ENCODE results near the gene SBK2.

The SBK2 gene

DNA sequence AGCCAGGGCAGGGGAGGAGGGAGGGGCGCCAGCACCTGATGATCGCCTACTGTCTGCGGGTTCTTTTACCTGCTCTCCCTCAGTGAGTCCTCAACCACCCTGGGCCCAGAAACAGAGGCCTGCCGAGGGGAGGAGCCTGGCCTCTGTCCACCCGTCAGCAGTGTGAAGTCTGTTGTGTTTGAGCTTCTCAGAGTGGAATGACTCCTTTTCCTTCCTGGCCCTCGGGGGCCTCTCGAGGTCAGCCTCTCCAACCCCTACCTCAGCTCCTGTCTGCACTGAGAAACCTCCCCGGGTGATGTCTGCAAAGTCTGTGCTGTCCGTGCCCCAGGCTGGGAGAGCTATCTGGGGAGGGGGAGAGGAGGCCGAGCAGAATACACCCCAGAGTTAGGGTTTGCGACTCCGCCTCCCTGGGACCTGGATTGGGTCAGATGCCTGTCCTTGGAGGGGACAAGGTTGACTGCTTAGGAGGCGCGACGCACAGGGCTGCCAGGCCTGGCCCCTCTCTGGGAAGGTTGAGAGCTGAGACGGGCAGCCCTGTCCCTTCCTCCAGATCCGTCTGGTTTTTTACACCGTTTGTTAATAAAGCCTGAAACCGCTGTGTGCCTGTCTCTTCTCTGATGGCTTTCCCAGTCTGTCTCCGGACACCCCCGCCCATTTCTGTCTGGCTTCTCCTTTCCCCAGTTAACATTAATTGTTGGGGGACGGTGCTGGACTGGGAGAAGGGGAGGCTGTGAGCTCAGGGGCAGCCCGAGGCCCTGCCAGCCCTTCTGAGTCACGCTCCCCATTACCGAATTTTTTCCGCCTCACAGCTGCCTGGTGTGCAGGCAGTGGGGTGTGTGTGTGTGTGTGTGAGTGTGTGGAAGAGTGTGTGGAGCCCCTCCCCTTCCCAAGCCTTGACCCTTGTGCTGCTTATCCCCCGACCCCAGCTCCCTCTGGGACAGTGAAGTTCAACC, 49.7 kb downstream of the SBK2 start:
- no peak for DNase-seq (ENCODE audit: low spot score)

DNA sequence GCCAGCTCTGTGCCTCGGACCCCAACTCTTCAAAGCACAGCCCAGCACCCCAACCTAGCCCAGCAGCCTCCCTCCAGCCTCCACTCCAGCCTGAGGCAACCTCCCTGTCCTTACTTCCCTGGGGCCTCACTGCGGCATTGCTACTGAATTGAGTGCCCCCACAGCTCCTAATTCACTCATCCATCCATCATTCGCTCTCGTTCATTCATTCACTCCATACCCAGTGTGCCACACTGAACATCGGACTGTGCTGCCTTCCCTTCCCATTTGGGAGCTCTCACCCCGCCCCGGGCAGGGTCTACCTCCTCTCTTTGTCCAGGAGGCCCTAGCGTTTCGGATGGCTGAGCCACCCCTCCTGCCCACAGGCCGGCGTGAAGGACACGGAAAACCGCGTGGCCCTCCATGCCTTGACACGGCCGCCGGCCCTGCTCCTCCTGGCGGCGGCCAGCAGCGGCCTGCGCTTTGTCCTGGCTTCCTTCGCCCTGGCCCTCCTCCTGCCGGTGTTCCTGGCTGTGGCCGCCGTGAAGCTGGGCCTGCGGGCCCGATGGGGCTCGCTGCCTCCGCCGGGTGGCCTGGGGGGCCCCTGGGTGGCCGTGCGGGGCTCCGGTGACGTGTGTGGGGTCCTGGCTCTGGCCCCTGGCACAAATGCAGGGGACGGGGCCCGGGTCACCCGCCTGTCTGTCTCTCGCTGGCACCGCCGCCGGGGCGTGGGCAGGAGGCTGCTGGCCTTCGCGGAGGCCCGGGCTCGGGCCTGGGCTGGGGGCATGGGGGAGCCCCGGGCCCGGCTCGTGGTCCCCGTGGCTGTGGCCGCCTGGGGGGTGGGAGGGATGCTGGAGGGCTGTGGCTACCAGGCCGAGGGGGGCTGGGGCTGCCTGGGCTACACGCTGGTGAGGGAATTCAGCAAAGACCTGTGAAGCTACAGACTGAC, 50.6 kb downstream of the SBK2 start:
- no peak for DNase-seq (ENCODE audit: low spot score)

DNA sequence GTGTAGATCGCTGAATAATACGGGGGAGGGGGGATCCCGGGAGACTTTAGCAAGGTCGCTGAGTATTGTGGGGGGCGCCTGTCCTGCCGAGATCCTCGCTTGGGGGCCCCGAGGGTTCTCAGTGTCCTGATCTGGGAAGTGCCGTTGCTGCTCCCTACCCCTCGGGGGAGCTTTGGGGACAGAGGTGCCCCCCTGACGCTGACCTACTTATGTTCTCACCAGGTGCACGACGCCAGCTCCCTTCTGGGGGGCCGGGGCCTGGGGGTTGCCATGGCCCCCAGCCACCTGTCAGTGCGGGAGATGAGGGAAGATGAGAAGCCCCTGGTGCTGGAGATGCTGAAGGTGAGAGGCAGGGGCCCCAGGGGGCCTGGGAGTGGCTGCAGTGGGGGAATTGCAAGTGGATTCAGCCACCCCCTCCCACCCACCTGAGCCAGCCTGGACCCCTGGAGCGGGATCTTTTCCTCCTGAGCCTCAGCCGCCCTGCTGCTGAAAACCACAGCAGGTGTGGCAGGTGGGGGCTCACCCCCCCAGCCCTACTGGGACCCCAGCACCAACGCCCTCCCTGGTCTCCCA, 51.4 kb downstream of the SBK2 start:
- DNase-seq (ENCODE audit: low spot score) = no peak

DNA sequence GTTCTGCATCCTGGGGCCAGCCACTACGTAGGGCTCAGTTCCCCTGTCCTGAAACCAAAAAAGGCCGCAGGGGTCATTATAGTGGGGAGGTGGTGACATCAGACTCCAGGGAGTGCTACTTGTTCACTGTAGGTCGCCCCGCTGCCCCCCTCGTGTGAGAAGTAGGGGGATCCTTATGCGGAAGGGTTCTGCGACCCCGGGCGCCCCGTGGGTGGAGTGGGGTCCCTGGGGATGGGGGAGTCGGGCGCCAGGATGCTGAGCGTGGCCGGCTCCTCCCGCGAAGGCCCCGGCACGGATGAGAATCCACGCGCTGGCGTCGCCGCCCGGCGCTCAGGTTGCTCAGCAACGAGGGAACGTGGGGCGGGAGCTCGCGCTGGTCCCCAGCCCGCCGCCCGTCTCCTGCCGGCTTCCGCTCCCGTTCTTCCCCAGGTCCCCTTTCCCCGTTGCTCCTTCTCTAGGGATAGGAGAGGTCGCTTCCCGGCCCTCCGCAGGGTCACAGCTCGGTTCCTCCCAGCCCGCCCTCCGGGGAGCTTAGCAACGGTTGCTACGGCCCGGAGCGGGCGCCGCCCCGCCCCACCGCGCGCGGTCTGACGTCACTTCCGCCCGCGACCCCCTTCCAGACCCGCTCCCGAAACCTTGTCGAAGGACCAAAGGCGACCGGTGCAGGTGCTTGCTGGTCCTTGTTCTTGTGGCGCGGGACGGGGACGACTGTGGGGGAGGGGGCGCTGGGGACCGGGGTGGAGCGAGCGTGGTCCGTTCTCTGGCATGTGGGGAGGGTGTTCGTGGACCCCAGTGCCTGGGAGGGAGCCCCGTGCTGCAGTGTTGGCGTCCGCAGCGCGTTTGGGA, 52.1 kb downstream of the SBK2 start, which contains the start of gene NAT14:
Gene NAT14, plus strand, starts transcription at position 596 of the 846 bp plus-strand sequence. CDS start 521 bp downstream, outside the sequence.
- peak; percentile 62 for DNase-seq (ENCODE audit: low spot score)

DNA sequence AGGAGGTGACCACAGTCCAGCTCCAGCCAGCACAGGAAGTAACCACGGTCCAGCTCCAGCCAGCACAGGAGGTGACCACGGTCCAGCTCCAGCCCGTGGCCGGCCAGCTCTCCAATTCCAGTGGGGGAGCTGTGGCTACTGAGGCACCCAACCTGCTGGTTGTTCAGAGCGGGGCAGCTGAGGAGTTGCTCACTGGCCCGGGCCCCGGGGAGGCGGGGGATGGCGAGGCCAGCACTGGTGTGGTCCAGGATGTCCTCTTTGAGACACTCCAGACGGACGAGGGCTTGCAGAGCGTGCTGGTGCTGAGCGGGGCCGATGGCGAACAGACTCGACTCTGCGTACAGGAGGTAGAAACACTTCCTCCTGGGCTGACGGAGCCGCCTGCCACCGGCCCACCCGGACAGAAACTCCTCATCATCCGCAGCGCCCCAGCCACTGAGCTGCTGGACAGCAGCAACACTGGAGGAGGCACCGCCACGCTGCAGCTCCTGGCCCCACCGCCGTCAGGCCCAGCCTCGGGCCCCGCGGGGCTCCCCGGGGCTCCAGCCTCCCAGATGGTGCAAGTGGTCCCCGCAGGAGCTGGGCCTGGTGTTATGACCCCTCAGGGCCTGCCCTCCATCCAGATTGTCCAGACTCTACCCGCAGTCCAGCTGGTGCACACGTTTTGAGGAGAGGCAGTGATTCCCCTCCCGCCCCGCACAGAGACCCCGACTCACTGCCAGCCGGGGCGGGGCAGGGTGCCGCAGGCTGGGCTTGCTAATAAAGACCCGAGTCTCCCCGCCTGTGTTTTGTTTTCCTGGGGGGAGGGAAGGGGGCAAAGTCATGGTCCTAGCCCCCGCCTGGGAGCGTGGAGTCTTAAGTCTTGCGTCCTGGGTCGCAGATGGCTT, 53.0 kb downstream of the SBK2 start:
- DNase-seq (ENCODE audit: low spot score) = no peak

DNA sequence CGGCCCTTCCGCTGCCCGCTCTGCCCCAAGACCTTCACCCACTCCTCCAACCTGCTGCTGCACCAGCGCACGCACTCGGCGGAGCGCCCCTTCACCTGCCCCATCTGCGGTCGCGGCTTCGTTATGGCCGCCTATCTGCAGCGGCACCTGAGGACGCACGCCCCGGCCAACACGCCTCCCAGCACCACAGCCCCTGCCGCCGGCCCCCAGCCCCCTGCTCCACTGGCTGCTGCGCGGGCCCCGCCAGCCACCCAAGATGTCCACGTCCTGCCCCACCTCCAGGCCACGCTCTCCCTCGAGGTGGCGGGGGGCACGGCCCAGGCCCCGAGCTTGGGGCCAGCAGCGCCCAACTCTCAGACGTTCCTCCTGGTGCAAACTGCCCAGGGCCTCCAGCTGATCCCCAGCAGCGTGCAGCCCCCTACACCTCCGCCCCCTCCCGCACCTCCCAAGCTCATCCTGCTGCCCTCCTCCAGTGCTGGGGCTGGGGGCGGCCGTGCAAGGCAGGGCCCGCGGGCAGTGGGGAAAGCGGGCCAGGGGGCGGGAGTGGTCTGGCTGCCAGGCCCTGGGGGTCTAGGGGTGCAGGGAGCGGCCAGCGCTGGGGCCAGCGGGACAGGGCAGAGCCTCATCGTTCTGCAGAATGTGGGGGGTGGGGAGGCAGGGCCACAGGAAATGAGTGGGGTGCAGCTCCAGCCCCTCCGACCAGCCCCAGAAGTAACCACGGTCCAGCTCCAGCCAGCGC, 53.8 kb downstream of the SBK2 start:
- DNase-seq (ENCODE audit: low spot score) = no peak

DNA sequence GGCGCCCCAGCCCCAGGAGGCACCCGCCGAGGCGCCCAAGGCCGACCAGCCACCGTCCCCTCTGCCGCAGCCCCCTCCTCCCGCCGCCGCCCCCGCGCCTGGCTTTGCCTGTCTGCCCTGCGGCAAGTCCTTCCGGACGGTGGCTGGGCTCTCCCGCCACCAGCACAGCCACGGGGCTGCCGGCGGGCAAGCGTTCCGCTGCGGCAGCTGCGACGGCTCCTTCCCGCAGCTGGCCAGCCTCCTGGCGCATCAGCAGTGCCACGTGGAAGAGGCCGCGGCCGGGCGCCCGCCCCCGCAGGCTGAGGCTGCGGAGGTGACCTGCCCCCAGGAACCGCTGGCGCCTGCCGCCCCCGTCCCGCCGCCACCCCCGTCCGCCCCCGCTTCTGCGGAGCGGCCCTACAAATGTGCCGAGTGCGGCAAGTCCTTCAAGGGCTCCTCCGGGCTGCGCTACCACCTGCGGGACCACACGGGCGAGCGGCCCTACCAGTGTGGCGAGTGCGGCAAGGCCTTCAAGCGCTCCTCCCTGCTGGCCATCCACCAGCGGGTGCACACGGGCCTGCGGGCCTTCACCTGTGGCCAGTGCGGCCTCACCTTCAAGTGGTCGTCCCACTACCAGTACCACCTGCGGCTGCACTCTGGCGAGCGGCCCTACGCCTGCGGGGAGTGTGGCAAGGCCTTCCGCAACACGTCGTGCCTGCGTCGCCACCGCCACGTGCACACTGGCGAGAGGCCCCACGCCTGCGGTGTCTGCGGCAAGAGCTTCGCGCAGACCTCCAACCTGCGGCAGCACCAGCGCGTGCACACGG, 54.6 kb downstream of the SBK2 start:
- DNase-seq (ENCODE audit: low spot score) = no peak

DNA sequence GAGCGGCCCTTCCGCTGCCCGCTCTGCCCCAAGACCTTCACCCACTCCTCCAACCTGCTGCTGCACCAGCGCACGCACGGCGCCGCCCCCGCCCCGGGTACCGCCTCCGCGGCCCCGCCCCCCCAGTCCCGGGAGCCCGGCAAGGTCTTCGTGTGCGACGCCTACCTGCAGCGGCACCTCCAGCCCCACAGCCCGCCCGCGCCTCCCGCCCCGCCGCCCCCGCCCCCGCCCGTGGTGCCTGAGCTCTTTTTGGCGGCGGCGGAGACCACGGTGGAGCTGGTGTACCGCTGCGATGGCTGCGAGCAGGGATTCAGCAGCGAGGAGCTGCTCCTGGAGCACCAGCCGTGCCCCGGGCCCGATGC, 55.2 kb downstream of the SBK2 start:
- DNase-seq (ENCODE audit: low spot score) = no peak

DNA sequence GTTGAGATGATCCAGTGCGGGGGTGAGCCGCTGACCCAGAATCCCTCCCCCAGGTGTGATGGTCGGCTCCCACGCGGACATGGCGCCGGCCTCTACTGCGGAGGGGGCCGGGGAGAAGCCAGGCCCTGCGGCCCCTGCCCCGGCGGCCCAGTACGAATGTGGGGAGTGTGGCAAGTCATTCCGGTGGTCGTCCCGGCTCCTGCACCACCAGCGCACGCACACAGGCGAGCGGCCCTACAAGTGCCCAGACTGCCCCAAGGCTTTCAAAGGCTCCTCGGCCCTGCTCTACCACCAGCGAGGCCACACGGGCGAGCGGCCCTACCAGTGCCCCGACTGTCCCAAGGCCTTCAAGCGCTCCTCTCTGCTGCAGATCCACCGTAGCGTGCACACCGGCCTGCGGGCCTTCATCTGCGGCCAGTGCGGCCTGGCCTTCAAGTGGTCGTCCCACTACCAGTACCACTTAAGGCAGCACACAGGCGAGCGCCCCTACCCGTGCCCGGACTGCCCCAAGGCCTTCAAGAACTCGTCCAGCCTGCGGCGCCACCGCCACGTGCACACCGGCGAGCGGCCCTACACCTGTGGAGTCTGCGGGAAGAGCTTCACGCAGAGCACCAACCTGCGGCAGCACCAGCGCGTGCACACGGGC, 55.7 kb downstream of the SBK2 start:
- no peak for DNase-seq (ENCODE audit: low spot score)

DNA sequence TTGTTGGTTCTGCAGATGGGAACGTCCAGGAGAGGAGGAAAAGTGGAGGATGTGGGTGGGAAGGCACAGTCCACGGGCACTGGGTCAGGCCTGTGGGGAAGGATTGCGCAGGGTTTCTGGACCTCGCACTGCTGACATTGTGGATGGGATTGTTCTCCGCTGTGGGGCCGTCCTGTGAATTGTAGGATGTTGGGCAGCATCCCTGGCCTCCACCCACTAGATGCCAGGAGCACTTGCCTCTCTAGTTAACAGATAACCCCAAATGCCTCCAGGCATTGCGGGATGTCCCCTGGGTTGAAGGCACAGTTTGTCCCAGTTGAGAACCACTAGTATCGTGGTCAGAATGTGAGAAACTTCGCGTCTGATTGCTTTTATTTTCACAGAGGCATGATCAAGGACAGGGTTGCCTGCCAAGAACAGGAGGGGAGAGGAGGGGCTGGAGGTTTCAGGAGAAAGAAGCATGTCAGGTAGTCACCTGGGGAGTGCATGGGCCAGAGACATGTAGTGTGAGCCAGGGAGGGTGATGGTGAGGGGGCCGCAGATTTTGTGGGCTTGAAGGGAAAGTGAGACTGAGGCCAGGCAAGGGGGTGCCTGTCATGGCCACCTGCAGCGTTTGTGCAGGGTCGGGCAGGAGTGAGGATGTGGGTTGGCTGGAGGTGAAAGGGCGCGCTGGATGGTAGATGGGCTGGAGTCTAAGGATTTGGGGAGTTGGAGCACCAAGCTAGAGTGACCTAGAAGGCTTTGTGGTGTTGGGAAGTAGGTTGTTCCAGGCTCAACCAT, 57.3 kb downstream of the SBK2 start:
- no peak for DNase-seq (ENCODE audit: low spot score)

DNA sequence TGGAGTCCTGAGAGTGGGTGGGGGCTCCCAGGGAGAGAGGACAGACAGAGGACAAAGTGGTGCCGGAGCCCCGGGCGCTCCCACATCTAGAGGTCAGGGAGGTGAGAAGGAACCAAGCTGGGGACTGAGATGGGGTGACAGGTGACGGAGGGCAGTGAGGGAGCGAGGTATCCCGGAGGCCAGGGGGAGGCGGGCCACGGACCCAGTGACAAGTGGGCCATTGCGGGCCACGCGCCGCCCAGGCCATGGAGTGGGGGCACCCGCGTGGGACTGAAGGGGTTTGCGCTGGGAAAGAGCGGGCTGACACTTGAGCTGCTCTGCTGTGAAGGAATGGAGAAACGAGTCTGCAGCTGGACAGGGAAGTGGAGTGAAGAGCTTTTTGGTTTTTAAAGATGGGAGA, 57.9 kb downstream of the SBK2 start:
- no peak for DNase-seq (ENCODE audit: low spot score)
